Kidney epithelial cell (primary cell): ENCODE results near the gene SLC22A2. TPM values are rescaled to one million over a fixed set of nuclear protein-coding genes. Genes with fewer than 3 reads are reported as not detected.
A peak's percentile ranks its signal among the peaks of the same experiment; 100 is the strongest.

Experiments
- DNase-seq: peaks from one replicate; pipeline ENCODE4 v3.0.0-alpha.2; 2010; ENCODE audit warnings: low read depth
- H3K27me3 ChIP-seq: 2 replicates; pipeline ENCODE4 v1.6.0; 2011; ENCODE audit warnings: low read length; ENCODE audit not compliant: control insufficient read depth, insufficient read depth
- H3K36me3 ChIP-seq: 2 replicates; pipeline ENCODE4 v1.5.1; 2011; ENCODE audit warnings: low read length; ENCODE audit not compliant: control insufficient read depth, insufficient read depth
- H3K4me3 ChIP-seq: 2 replicates; pipeline ENCODE4 v1.5.1; 2011; ENCODE audit warnings: low read depth, mild to moderate bottlenecking, control low read depth, low read length
- total RNA-seq: library from RNA; depleted of rRNA; stranded (reverse); fragments of >200 nt; gene quantifications from 2 replicates; pipeline ENCODE4 v1.2.3, GENCODE V29; 2015
- TF ChIP-seq, protein P1 (sequence below): IDR thresholded peaks from 2 replicates; pipeline ENCODE4 v1.5.1; 2011; ENCODE audit warnings: mild to moderate bottlenecking, moderate library complexity, low read length, control low read depth, inconsistent platforms; ENCODE audit not compliant: insufficient read depth, poor library complexity, severe bottlenecking

The SLC22A2 gene
- total RNA-seq, 1 donor from 2014 or later: 0.04 TPM

DNA sequence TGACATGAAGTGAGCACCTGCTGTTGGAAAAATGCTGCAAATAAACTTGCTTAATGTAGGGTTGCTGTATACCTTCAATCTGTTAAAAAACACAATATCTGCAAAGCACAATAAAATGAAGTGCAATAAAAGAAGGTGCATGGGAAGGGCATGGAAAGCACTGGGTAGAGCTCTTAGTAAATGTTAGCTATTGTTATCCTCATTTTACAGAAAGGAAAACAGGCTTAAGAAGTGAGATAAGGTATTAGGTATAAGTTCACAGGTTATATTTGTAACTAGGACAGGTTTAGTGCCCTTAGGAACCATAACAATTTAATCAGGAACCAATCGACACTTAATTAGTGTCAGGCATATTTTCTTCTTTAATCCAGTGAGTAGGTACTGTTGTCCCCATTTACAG lies 36.7 kb downstream of the SLC22A2 start:
- peaks cover 7% of the 10 kb centered on the region for H3K27me3 ChIP-seq
- TF ChIP-seq, protein P1, sequence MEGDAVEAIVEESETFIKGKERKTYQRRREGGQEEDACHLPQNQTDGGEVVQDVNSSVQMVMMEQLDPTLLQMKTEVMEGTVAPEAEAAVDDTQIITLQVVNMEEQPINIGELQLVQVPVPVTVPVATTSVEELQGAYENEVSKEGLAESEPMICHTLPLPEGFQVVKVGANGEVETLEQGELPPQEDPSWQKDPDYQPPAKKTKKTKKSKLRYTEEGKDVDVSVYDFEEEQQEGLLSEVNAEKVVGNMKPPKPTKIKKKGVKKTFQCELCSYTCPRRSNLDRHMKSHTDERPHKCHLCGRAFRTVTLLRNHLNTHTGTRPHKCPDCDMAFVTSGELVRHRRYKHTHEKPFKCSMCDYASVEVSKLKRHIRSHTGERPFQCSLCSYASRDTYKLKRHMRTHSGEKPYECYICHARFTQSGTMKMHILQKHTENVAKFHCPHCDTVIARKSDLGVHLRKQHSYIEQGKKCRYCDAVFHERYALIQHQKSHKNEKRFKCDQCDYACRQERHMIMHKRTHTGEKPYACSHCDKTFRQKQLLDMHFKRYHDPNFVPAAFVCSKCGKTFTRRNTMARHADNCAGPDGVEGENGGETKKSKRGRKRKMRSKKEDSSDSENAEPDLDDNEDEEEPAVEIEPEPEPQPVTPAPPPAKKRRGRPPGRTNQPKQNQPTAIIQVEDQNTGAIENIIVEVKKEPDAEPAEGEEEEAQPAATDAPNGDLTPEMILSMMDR: no peak

DNA sequence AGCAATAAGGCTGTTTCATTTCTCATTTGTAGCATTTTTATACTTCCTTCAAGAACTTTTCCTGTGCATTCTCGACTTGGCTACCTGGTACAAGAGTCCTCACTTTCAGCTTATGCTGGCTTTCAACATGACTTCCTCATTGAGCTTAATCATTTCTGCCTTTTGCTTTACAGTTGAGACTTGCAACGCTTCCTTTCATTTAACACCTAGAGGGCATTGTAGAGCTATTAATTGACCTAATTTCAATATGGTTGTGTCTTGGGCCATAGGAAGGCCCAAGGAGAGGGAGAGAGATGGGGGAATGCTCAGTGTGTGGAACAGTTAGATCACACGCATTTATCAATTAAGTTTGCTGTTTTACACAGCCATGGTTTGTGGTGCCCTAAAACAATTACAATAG lies 37.2 kb downstream of the SLC22A2 start:
- Histone ChIP-seq H3K36me3 (no peaks in the 10 kb centered on the region), H3K27me3 (peaks cover 7% of the 10 kb centered on the region), H3K4me3 (no peak overlapping the region)
- no peak for DNase-seq
- TF ChIP-seq, protein P1: peak; percentile 16

More for the DNA sequence above, 36.7 kb downstream of the SLC22A2 start:
- Histone ChIP-seq H3K4me3 (no peak overlapping the region), H3K36me3 (no peaks in the 10 kb centered on the region)
- no peak for DNase-seq

DNA sequence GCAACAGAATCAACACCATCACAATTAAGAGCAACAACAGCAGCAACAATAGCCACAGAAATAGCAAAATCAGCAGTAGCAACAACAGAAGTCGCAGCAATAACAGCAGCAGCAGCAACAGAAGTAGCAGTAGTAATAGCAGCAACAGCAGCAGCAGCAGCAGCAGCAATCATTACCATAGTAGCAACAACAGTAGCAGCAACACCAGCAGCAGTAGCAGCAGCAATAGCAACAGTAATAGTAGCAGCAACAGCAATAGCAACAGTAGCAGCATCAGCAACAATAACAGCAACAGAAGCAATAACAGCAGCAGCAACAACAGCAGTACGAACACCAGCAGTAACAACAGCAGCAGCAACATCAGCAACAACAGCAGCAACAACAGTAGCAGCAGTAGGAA lies 39.8 kb downstream of the SLC22A2 start:
- Histone ChIP-seq H3K27me3 (peaks cover 7% of the 10 kb centered on the region), H3K36me3 (no peaks in the 10 kb centered on the region), H3K4me3 (no peak overlapping the region)
- no peak for DNase-seq
- TF ChIP-seq, protein P1: no peak

DNA sequence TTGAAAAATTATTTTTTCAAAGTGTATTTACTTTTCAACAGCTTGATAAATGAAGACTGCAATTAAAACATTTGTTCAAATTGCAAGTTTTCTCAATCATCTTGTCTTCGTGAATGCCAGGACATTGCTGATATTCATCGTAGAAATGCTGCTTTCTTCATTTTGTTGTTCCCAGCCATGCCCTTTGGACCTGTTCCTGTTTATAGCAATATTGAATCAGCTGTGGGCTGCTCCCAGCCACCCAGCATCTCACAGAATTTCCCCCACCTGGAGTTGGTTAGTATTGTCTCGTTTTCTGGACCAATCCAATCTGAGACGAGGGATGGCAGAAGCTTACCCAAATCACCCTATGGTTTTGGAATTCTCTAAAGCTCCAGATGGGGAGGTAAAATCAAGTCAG lies 40.8 kb downstream of the SLC22A2 start:
- Histone ChIP-seq H3K36me3 (no peaks in the 10 kb centered on the region), H3K4me3 (no peak overlapping the region), H3K27me3 (peaks cover 7% of the 10 kb centered on the region)
- DNase-seq: no peak
- TF ChIP-seq, protein P1: no peak

DNA sequence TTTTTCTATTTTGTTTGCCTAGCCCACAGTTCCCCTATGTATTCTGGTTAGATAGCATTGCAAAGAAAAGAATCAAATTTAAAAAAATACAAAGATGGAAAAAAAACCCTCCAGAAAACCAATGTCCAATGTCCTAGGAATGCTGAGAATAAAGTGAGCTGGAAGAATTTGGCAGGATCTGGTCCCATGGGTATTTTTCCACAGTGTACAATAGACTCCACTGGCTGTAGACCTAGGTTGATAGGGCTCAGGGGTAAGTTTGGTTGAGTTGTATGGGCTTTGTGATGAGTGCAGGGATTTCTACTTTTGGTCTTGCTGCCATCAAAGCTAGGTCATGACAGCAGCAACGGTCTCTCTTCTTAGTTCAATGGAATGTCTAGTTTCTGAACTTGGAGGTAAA lies 41.5 kb downstream of the SLC22A2 start:
- Histone ChIP-seq H3K36me3 (no peaks in the 10 kb centered on the region), H3K4me3 (no peak overlapping the region), H3K27me3 (peaks cover 7% of the 10 kb centered on the region)
- DNase-seq: no peak
- TF ChIP-seq, protein P1: no peak

DNA sequence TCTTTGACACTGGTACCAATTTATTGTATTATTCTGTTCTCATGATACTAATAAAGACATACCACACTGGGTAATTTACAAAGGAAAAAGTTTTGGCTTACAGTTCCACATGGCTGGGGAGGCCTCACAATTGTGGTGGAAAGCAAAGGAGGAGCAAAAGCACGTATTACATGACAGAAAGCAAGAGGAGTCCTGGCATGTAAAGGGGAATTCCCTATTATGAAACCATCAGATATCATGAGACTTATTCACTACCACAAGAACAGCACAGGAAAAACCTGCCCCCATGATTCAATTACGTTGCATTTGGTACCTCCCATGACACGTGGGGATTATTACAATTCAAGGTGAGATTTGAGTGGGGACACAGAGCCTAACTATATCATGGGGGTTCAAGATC lies 43.4 kb downstream of the SLC22A2 start:
- no peak for DNase-seq
- TF ChIP-seq, protein P1: no peak

More for the DNA sequence above, 43.4 kb downstream of the SLC22A2 start:
- Histone ChIP-seq H3K36me3 (no peaks in the 10 kb centered on the region), H3K27me3 (peaks cover 7% of the 10 kb centered on the region), H3K4me3 (no peak overlapping the region)
